Thyroid gland (tissue), 4 donors: ENCODE measurements around the gene ASB8.
"Not testable (repeated sequence)": the region's sequence is repeated elsewhere in the genome, so short reads cannot be mapped to it uniquely, and the experiment has no call there.

Source experiments
- POLR2A ChIP-seq, 2 donors: fragments of 450-650 bp; IDR thresholded peaks; one replicate each; pipeline ENCODE4 v1.6.1; 2017; ENCODE audit warnings: antibody characterized with exemption in 2 of 2, mild to moderate bottlenecking in 2 of 2, moderate library complexity in 1 of 2
- TF ChIP-seq, protein P1 (sequence below), 6 experiments: fragments of 200-600 bp in 3 of 6; fragments of 450-650 bp in 3 of 6; sonication (generic) in 3 of 6; IDR thresholded peaks; one replicate each; pipeline ENCODE4 v1.5.1; 2016 to 2019; ENCODE audit warnings: antibody characterized with exemption in 6 of 6, mild to moderate bottlenecking in 2 of 6, inconsistent platforms in 1 of 6, moderate library complexity in 1 of 6

DNA sequence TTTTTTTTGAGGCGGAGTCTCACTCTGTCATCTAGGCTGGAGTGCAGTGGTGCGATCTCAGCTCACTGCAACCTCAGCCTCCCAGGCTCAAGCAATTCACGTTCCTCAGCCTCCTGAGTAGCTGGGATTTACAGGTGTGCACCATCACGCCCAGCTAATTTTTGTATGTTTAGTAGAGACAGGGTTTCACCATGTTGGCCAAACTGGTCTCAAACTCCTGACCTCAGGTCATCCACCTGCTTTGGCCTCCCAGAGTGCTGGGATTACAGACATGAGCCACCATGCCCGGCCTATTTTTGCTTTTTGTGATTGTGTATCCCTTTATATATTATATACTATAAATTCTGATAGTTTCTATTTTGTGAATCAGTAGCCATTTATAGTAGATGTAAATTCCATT is 1.5 kb downstream of the ASB8 start:
- TF ChIP-seq, protein P1, sequence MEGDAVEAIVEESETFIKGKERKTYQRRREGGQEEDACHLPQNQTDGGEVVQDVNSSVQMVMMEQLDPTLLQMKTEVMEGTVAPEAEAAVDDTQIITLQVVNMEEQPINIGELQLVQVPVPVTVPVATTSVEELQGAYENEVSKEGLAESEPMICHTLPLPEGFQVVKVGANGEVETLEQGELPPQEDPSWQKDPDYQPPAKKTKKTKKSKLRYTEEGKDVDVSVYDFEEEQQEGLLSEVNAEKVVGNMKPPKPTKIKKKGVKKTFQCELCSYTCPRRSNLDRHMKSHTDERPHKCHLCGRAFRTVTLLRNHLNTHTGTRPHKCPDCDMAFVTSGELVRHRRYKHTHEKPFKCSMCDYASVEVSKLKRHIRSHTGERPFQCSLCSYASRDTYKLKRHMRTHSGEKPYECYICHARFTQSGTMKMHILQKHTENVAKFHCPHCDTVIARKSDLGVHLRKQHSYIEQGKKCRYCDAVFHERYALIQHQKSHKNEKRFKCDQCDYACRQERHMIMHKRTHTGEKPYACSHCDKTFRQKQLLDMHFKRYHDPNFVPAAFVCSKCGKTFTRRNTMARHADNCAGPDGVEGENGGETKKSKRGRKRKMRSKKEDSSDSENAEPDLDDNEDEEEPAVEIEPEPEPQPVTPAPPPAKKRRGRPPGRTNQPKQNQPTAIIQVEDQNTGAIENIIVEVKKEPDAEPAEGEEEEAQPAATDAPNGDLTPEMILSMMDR (IDR thresholded peaks at IDR 0.05): not testable (repeated sequence)
- TF ChIP-seq POLR2A (IDR thresholded peaks at IDR 0.05): not testable (repeated sequence)
